Astrocyte (in vitro differentiated cells and primary cell): ENCODE data around the gene TMEM123.

Experiments used
- CTCF ChIP-seq: IDR thresholded peaks from 2 replicates; pipeline ENCODE4 v1.5.1; 2011; ENCODE audit warnings: low read depth, mild to moderate bottlenecking, inconsistent platforms, low read length, moderate library complexity; ENCODE audit not compliant: insufficient read depth
- EZH2 ChIP-seq: IDR thresholded peaks from 2 replicates; pipeline ENCODE4 v1.6.1; 2012; ENCODE audit warnings: mild to moderate bottlenecking, low read length, inconsistent platforms; ENCODE audit not compliant: insufficient read depth

- no peak for TF ChIP-seq CTCF
- no peak for TF ChIP-seq EZH2
Observed at GRCh38 chr11:102398297-102398696, 54.3 kb downstream of the TMEM123 start.
